ENCODE data around the gene MACC1.
"Not testable (repeated sequence)": the region's sequence is repeated elsewhere in the genome, so short reads cannot be mapped to it uniquely, and the experiment has no call there.

MACC1 gene

GRCh38 chr7:20136647-20137046 is 80.5 kb downstream of the MACC1 start:
- no peak overlapping the region for H3K4me3 ChIP-seq (ENCODE audit: low read depth, low read length)

DNA sequence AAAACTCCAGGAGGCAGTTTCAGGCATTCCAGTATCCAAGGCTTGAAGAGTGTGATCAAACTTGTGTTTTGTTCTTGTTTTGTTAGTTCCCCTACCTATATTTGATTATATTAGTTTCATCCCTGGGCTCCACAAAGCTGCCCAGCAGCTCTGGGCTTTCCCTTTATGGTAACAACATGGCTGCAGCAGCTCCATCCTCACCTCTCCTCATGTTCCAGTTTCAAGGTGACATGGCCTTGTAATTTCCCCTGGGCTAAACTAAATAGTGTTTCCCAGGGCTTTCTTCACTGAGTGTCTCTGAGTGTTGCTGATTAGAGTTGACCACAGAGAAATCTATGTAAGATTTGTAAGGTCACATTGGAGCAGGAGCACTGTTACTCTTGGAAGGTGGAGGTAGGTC is 83.4 kb downstream of the MACC1 start:
- TF ChIP-seq, protein P1, sequence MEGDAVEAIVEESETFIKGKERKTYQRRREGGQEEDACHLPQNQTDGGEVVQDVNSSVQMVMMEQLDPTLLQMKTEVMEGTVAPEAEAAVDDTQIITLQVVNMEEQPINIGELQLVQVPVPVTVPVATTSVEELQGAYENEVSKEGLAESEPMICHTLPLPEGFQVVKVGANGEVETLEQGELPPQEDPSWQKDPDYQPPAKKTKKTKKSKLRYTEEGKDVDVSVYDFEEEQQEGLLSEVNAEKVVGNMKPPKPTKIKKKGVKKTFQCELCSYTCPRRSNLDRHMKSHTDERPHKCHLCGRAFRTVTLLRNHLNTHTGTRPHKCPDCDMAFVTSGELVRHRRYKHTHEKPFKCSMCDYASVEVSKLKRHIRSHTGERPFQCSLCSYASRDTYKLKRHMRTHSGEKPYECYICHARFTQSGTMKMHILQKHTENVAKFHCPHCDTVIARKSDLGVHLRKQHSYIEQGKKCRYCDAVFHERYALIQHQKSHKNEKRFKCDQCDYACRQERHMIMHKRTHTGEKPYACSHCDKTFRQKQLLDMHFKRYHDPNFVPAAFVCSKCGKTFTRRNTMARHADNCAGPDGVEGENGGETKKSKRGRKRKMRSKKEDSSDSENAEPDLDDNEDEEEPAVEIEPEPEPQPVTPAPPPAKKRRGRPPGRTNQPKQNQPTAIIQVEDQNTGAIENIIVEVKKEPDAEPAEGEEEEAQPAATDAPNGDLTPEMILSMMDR (IDR thresholded peaks at IDR 0.05; ENCODE audit: borderline replicate concordance, insufficient read depth, low read depth, low read length) = no peak
- no peak overlapping the region for H3K4me3 ChIP-seq (ENCODE audit: low read depth, low read length)

More at GRCh38 chr7:20136647-20137046, 80.5 kb downstream of the MACC1 start:
- TF ChIP-seq, protein P1 (IDR thresholded peaks at IDR 0.05; ENCODE audit: borderline replicate concordance, insufficient read depth, low read depth, low read length) = no peak

DNA sequence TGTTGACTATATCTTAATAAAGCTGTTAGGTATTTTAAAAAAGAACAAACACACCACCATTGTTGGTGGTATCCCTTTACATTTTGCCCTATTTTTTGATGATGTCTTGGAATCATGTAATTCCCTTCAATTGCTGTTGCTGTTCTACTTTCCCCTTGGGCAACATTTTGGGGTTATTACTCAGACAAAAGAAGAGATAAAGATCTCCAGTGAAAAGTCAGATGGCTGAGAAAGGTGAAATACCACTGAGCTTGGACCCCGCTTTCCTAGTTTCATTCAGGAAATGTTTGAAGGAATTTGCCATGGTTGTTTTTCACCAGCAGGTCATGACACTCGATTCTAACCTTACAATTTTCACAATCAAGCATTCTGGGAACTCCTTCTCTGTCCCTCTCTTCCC is 84.6 kb downstream of the MACC1 start:
- TF ChIP-seq, protein P1 (IDR thresholded peaks at IDR 0.05; ENCODE audit: borderline replicate concordance, insufficient read depth, low read depth, low read length) = no peak
- H3K4me3 ChIP-seq (ENCODE audit: low read depth, low read length) = no peak overlapping the region

GRCh38 chr7:20131776-20132175 is 85.4 kb downstream of the MACC1 start:
- TF ChIP-seq, protein P1 (IDR thresholded peaks at IDR 0.05; ENCODE audit: borderline replicate concordance, insufficient read depth, low read depth, low read length) = no peak

DNA sequence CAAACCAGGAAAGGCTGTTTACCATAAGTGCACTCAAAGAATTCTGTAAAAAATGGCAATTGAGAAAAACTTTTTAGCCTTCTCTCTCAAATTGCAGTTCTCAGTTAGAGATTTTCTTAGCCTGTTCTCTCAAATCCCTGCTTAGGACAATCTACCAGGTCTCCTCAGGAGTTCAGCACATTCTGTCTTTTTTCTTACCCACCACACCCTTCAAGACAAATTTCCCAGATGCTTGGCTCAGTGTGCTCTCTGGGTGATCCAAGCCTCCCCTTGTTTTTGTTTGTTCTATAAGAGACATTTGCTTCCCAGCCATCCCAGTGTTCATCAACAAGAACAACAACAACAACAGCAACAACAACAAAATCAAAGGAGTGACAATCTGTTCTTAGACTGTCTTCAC is 87.3 kb downstream of the MACC1 start:
- TF ChIP-seq, protein P1 (IDR thresholded peaks at IDR 0.05; ENCODE audit: borderline replicate concordance, insufficient read depth, low read depth, low read length) = no peak
- no peak overlapping the region for H3K4me3 ChIP-seq (ENCODE audit: low read depth, low read length)

More at GRCh38 chr7:20131776-20132175, 85.4 kb downstream of the MACC1 start:
- no peak overlapping the region for H3K4me3 ChIP-seq (ENCODE audit: low read depth, low read length)

- TF ChIP-seq, protein P1 (IDR thresholded peaks at IDR 0.05; ENCODE audit: borderline replicate concordance, insufficient read depth, low read depth, low read length) = no peak
- no peak overlapping the region for H3K4me3 ChIP-seq (ENCODE audit: low read depth, low read length)
Observed at GRCh38 chr7:20128001-20128400, 89.2 kb downstream of the MACC1 start.

DNA sequence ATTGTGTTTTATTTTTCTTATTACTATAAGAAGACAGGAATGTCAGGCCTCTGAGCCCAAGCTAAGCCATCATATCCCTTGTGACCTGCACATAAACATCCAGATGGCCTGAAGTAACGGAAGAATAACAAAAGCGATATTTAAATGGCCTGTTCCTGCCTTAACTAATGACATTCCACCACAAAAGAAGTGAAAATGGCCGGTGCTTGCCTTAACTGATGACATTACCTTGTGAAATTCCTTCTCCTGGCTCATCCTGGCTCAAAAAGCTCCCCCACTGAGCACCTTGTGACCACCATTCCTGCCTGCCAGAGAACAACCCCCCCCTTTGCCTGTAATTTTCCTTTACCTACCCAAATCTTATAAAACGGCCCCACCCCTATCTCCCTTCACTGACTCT is 91.1 kb downstream of the MACC1 start:
- H3K4me3 ChIP-seq (ENCODE audit: low read depth, low read length) = not testable (repeated sequence)

GRCh38 chr7:20124087-20124486 is 93.1 kb downstream of the MACC1 start:
- not testable (repeated sequence) for H3K4me3 ChIP-seq (ENCODE audit: low read depth, low read length)

- H3K4me3 ChIP-seq (ENCODE audit: low read depth, low read length) = not testable (repeated sequence)
Observed at GRCh38 chr7:20122653-20123316, 94.4 kb downstream of the MACC1 start.
